HepG2 (cell line): ENCODE results near the gene CRAT. TPM values are rescaled to one million over a fixed set of nuclear protein-coding genes. Genes with fewer than 3 reads are reported as not detected.

Experiments
- ATAC-seq: fragments of 200-7000 bp; cut with Tn5 transposase; 3 replicates; pipeline ENCODE4 v1.9.1; 2020; ENCODE audit warnings: mild to moderate bottlenecking, moderate library complexity
- BruUV-seq: library from RNA; stranded (reverse); fragments of 400-500 nt; replicated peaks from 2 replicates; lab custom pipeline; 2021; lab: Mats Ljungman, UMichigan
- CTCF ChIA-PET: fragments of 300-600 bp; formaldehyde crosslinking; extraction: SDS; loops from one replicate; lab custom pipeline; 2021; ENCODE audit warnings: low total read pairs, inconsistent platforms, low intra/inter-chr PET ratio; lab: Yijun Ruan, JAX
- POLR2A ChIA-PET: fragments of 350-600 bp; sonication (Branson Sonifier 250); formaldehyde crosslinking; loops from one replicate; lab custom pipeline; 2020; ENCODE audit warnings: antibody characterized with exemption, inconsistent platforms; lab: Yijun Ruan, JAX
- DNase-seq: peaks from one replicate; pipeline ENCODE4 v3.0.0-alpha.2; 2015; ENCODE audit warnings: low spot score
- FAIRE-seq: peaks from 3 replicates; lab custom pipeline; 2011; peaks lifted over from hg19 to GRCh38; lab: Jason Lieb, UNC
- H2AFZ ChIP-seq: one replicate; pipeline ENCODE4 v1.6.1; 2011; ENCODE audit warnings: low read length, inconsistent platforms
- H3K27ac ChIP-seq: fragments of 300-600 bp; 3 replicates; pipeline ENCODE4 v1.8.0; 2011; ENCODE audit warnings: mixed run types, mild to moderate bottlenecking, mixed read lengths, low read length, inconsistent platforms; ENCODE audit not compliant: insufficient read depth; ENCODE audit errors: extremely low read length
- H3K27me3 ChIP-seq, 2 experiments: fragments of 200-600 bp in 1 of 2; 2 replicates in 1 of 2; 3 replicates in 1 of 2; pipeline versions ENCODE4 v1.6.0 to v1.8.0; 2011; ENCODE audit warnings: low read length in 2 of 2, mild to moderate bottlenecking in 2 of 2, moderate library complexity in 2 of 2, inconsistent platforms in 1 of 2; ENCODE audit not compliant: insufficient read depth in 2 of 2, control insufficient read depth in 1 of 2
- H3K36me3 ChIP-seq, 2 experiments: fragments of 200-600 bp in 1 of 2; replicated peaks in 1 of 2; 2 replicates in 1 of 2; 3 replicates in 1 of 2; pipeline versions ENCODE4 v1.5.1 to v1.8.0; 2011; ENCODE audit warnings: low read length in 2 of 2, inconsistent platforms in 1 of 2; ENCODE audit not compliant: insufficient read depth in 2 of 2, control insufficient read depth in 1 of 2
- H3K4me1 ChIP-seq: 2 replicates; pipeline ENCODE4 v1.5.1; 2012; ENCODE audit warnings: low read length, inconsistent platforms; ENCODE audit not compliant: insufficient read depth
- H3K4me2 ChIP-seq: 2 replicates; pipeline ENCODE4 v1.6.0; 2011; ENCODE audit warnings: low read depth, low read length, inconsistent platforms
- H3K4me3 ChIP-seq, 3 experiments: fragments of 200-600 bp in 1 of 3; sonication (generic), shearing (Covaris generic) in 1 of 3; replicated peaks in 1 of 3; 2 replicates each; pipeline ENCODE4 v1.5.1; 2011 to 2016; ENCODE audit warnings: low read length in 3 of 3, inconsistent platforms in 2 of 3, low read depth in 2 of 3, mild to moderate bottlenecking in 2 of 3, control low read depth in 1 of 3, mixed read lengths in 1 of 3; ENCODE audit not compliant: insufficient read depth in 1 of 3
- H3K79me2 ChIP-seq: one replicate; pipeline ENCODE4 v1.6.1; 2011; ENCODE audit warnings: low read length, inconsistent platforms; ENCODE audit not compliant: insufficient read depth
- H3K9ac ChIP-seq: 2 replicates; pipeline ENCODE4 v1.6.0; 2011; ENCODE audit warnings: mild to moderate bottlenecking, low read depth, low read length, inconsistent platforms; ENCODE audit not compliant: insufficient read depth
- H3K9me3 ChIP-seq: 2 replicates; pipeline ENCODE4 v1.5.1; 2012; ENCODE audit warnings: mild to moderate bottlenecking, low read length
- H4K20me1 ChIP-seq: 2 replicates; pipeline ENCODE4 v1.6.0; 2011; ENCODE audit warnings: inconsistent platforms, mild to moderate bottlenecking, low read length, moderate library complexity; ENCODE audit not compliant: insufficient read depth
- NR2F1 ChIP-seq, 2 experiments: fragments of 450-650 bp in 1 of 2; formaldehyde crosslinking in 1 of 2; IDR thresholded peaks; 2 replicates each; pipeline versions ENCODE4 v1.5.0 to v1.6.1; 2016 to 2020; ENCODE audit warnings: mild to moderate bottlenecking in 1 of 2, missing compliant biosample characterization in 1 of 2, missing genetic modification reagents in 1 of 2, moderate library complexity in 1 of 2
- WGBS: methylation state at CpG from one replicate; pipeline ENCODE4 v1.1.6; 2017; ENCODE audit warnings: low lambda C conversion rate; 5-methylcytosine and 5-hydroxymethylcytosine counted together
- in situ Hi-C: cut with HindIII; loops from 2 replicates; pipeline ENCODE4 v1.10.0; 2017; ENCODE audit warnings: low pct_unique_long_range_greater_than_20kb; ENCODE audit not compliant: extremely low pct_ligation_motif_present
- intact Hi-C: fragments of 100-400 bp; cut with micrococcal nuclease; formaldehyde crosslinking; loops from one replicate; pipeline ENCODE4 v1.10.0; 2022; ENCODE audit not compliant: unreplicated experiment
- polyA plus RNA-seq, 8 experiments: library from polyadenylated mRNA; depleted of rRNA in 3 of 8; stranded (reverse) in 7 of 8; unstranded in 1 of 8; fragments of >200 nt; fragmentation: Illumina TruSeq in 4 of 8; extraction: Trizol in 4 of 8; gene quantifications; 2 replicates each; pipeline versions ENCODE4 v1.2.1 to v1.2.3, GENCODE V29; 2011 to 2016; ENCODE audit warnings: low read depth in 4 of 8, missing spikeins in 1 of 8, mixed read lengths in 1 of 8; ENCODE audit not compliant: insufficient read depth in 1 of 8
- total RNA-seq, 5 experiments: library from RNA; depleted of rRNA; stranded (reverse); fragments of >200 nt; fragmentation: Illumina TruSeq; extraction: Trizol; gene quantifications; 2 replicates each; pipeline ENCODE4 v1.2.3, GENCODE V29; 2016; ENCODE audit warnings: low read depth in 1 of 5
- TF ChIP-seq, protein P1 (sequence below): IDR thresholded peaks from 2 replicates; pipeline ENCODE4 v1.6.1; 2016
- TF ChIP-seq, protein P2 (sequence below): sonication (generic); formaldehyde crosslinking; IDR thresholded peaks from 2 replicates; pipeline ENCODE4 v1.9.0; 2022; ENCODE audit warnings: missing genetic modification reagents, mild to moderate bottlenecking, borderline replicate concordance
- TF ChIP-seq, protein P3 (sequence below): sonication (generic); formaldehyde crosslinking; IDR thresholded peaks from 2 replicates; pipeline ENCODE4 v1.8.1; 2023; ENCODE audit warnings: mild to moderate bottlenecking, missing genetic modification reagents

CRAT gene
- total and polyA plus RNA-seq, 2 of the 13 experiments (the other 11 are each of a cell fraction or from before 2014, with no cell fraction given) = 26.1 to 26.6 TPM

GRCh38 chr9:129077236-129077635 lies 33.4 kb downstream of the CRAT start:
- POLR2A ChIA-PET = interaction anchor here (1.3 kb wide), 1 partner anchor 33 kb away, joined by 5 read pairs; the partner anchor contains the start of genes CRAT and PTPA
- no peak for ATAC-seq
- in situ Hi-C loops = no loop called here
- Histone ChIP-seq H3K4me1 (peaks cover 66% of the 10 kb centered on the region), H3K27ac (peak overlapping the region; percentile 13), H3K27me3 (no peaks in the 10 kb centered on the region), H3K9me3 (no peaks in the 10 kb centered on the region), H3K4me2 (no peak overlapping the region), H3K9ac (no peak overlapping the region), H2AFZ (no peak overlapping the region), H3K4me3 (no peak overlapping the region), H4K20me1 (no peaks in the 10 kb centered on the region), H3K79me2 (peaks cover 21% of the 10 kb centered on the region), H3K36me3 (no peaks in the 10 kb centered on the region)
- no TSS peak for BruUV-seq
- WGBS = 94% methylated on average over 10 of the region's 10 CpGs
- TF ChIP-seq, protein P1, sequence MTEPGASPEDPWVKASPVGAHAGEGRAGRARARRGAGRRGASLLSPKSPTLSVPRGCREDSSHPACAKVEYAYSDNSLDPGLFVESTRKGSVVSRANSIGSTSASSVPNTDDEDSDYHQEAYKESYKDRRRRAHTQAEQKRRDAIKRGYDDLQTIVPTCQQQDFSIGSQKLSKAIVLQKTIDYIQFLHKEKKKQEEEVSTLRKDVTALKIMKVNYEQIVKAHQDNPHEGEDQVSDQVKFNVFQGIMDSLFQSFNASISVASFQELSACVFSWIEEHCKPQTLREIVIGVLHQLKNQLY (CRISPR knock-in tag) = no peak
- no peak for TF ChIP-seq NR2F1 (CRISPR knock-in tag; IDR thresholded peaks at IDR 0.05)
- DNase-seq = no peak
- CTCF ChIA-PET = no interaction called here
- intact Hi-C loops = no loop called here
- FAIRE-seq = no peak

GRCh38 chr9:129076640-129077037 lies 34.0 kb downstream of the CRAT start:
- H3K27me3 ChIP-seq = no peaks in the 10 kb centered on the region
- no TSS peak for BruUV-seq
- TF ChIP-seq, protein P2, sequence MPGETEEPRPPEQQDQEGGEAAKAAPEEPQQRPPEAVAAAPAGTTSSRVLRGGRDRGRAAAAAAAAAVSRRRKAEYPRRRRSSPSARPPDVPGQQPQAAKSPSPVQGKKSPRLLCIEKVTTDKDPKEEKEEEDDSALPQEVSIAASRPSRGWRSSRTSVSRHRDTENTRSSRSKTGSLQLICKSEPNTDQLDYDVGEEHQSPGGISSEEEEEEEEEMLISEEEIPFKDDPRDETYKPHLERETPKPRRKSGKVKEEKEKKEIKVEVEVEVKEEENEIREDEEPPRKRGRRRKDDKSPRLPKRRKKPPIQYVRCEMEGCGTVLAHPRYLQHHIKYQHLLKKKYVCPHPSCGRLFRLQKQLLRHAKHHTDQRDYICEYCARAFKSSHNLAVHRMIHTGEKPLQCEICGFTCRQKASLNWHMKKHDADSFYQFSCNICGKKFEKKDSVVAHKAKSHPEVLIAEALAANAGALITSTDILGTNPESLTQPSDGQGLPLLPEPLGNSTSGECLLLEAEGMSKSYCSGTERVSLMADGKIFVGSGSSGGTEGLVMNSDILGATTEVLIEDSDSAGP (CRISPR knock-in tag) = 0 out of 2 replicates have a peak, but pooled peaks have one; percentile 4
- TF ChIP-seq, protein P3, sequence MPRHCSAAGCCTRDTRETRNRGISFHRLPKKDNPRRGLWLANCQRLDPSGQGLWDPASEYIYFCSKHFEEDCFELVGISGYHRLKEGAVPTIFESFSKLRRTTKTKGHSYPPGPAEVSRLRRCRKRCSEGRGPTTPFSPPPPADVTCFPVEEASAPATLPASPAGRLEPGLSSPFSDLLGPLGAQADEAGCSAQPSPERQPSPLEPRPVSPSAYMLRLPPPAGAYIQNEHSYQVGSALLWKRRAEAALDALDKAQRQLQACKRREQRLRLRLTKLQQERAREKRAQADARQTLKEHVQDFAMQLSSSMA (CRISPR knock-in tag) = no peak
- peak overlapping the region; percentile 65 for H3K27ac ChIP-seq
- FAIRE-seq (no peak), ATAC-seq (no peak), DNase-seq (no peak)
- WGBS = 98% methylated on average over 11 of the region's 11 CpGs
- H3K9ac ChIP-seq = no peak overlapping the region
- H3K4me1 ChIP-seq = peaks cover 60% of the 10 kb centered on the region
- H3K4me3 ChIP-seq = no peak overlapping the region
- no peaks in the 10 kb centered on the region; a peak in 1 of 5 replicates for H3K36me3 ChIP-seq
- no peaks in the 10 kb centered on the region for H4K20me1 ChIP-seq
- H3K4me2 ChIP-seq = peak overlapping the region; percentile 49; the same call in 1 of the 2 replicates
- ChIA-PET CTCF (no interaction called here), POLR2A (interaction anchor here (1.0 kb wide), 2 partner anchors 12 to 33 kb away, joined by 3 to 4 read pairs; partner anchors contain the start of gene CRAT)
- in situ Hi-C loops = no loop called here
- no peak overlapping the region for H2AFZ ChIP-seq
- H3K9me3 ChIP-seq = no peaks in the 10 kb centered on the region
- H3K79me2 ChIP-seq = peaks cover 15% of the 10 kb centered on the region
- intact Hi-C loops = no loop called here
